NCI-H2227 (cell line): Measurements from ENCODE around the gene HPD.
A peak's percentile ranks its signal among the peaks of the same experiment; 100 is the strongest.

Experiments
- DNase-seq: peaks from one replicate; lab custom pipeline; 2025; ENCODE audit not compliant: unreplicated experiment; lab: John Stamatoyannopoulos, UW

The HPD gene

DNA sequence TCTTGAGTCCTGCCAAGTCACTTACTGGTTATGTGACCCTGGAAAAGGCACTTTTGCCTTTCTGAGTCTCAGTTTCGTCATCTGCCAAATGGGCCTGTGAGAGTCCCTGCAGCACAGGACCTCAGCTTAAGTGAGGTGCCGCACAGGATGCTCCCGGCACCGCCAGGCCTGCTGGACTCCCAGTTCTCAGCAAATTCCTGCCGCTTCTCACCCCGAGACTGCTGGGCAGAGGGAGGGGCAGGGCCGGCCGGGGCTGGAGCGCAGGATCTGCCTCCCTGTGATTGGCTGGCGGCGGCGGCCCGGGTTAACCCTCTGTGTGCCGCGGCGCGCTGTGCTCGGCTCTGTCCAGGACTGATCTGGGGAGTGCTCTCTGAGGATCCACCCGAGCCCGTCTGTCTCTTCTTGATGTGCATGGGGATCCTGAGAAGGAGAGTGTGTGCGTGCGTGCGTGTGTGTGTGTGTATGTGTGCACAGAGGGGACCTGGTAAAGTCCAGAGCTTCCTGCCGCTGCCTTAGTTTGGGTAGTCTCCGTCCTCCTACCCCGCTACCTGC is 46.3 kb downstream of the HPD start:
- peak; percentile 81 for DNase-seq

DNA sequence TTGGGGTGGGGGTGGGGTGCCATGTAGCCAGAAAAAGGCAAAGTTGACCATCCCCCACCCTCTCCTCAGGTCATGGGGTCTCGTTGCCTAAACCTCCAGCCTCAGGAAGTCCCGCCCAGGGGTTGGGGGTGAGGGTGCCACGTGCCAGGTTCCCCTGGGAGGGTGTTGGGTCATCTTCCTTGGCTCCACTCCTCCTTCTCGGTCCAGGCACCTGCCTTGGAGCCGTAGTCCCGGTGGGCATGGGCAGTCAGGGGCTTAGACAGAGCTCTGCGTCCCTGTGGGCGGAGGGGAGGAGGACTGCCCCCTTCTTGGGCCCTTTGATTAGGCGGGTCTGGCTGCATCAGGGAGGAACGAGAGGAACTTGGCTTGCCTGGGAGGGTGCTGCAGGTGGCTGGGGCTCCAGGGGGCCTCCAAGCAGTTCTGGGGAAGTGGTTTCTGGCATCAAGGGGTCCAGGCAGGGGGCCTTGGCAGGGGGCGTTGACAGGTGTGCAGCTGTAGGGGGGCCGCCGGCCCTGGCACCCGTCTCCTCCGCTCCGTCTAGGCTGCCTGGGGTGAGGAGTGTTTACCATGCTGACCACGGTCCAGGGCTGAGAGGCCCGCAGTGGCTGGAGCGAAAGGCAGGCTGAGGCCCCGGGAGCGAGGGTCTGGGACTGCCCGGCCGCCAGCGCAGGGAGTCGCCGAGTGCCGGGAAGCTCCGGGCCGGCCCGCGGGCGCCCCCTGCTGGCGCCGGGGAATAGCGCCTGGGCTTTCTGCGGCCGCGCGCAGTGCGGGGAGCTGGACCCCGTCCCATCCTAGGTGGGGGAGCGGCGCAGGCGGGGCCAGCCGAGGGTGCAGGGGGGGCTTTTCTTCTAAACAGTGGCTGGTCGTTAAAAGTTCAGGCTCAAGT is 47.0 kb downstream of the HPD start:
- DNase-seq, result peak; percentile 82

DNA sequence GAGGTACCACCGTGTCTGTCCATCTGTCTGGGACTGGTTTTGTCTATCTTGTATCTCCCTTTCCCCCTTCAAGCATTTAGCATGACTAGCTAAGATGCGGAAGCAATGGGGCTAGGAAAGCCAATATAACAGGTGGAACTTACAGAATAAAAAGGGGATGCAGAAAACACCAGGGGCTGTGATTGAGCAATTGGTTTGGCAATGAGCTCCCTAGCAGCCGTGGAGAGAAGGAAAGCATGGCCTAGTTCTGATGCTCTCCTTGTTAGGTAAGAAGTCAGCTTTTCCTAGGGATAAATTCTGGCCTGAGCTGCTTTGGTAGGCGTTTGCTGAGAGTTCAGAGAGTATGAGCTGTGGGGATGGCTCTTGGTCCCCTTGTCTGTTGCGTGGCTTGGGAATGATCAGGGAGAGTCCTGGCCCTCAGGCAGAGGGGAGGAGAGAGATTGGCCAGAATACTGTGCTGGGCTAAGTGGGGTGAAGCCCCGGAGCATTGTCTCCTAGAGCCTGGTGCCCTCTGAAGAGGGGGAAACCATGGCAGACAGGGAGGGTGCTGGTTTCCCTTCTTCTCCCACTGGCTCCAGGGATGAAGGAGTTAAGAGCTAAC is 47.7 kb downstream of the HPD start:
- DNase-seq, result no peak

DNA sequence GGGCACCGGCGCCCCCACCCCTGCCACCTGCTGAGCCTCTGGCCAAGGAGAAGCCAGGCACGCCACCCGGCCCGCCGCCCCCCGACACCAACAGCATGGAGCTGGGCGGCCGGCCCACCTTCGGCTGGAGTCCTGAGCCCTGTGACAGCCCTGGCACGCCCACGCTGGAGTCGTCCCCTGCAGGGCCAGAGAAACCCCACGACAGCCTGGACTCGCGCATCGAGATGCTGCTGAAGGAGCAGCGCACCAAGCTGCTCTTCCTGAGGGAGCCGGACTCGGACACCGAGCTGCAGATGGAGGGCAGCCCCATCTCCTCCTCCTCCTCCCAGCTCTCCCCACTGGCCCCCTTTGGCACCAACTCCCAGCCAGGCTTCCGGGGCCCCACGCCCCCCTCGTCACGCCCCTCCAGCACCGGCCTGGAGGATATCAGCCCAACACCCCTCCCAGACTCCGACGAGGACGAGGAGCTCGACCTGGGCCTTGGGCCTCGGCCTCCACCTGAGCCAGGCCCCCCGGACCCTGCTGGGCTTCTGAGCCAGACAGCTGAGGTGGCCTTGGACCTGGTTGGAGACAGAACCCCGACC is 48.3 kb downstream of the HPD start:
- no peak for DNase-seq

DNA sequence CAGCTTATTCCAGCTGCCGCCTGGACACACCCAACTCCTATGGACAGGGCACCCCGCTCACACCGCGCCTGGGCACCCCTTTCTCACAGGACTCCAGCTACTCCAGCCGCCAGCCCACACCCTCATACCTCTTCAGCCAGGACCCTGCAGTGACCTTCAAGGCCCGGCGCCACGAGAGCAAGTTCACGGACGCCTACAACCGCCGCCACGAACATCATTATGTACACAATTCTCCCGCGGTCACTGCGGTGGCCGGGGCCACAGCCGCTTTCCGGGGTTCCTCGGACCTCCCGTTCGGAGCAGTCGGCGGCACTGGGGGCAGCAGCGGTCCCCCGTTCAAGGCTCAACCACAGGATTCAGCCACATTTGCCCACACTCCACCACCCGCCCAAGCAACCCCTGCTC is 48.9 kb downstream of the HPD start:
- no peak for DNase-seq

DNA sequence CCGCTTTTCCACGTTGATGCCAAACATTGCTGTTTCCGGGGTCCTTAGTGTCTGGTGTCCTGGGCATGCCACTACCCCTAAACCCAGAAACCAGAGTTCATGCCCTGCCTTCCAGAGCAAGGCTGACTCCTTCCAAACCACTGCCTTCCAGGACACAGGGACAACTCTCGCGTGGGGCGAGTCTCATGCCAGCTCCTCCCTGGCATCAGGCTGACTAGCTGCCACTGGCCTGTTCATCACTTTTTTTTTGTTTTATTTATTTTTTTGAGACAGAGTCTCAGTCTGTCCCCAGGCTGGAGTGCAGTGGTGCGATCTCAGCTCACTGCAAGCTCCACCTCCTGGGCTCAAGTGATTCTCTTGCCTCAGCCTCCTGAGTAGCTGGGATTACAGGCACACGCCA is 50.0 kb downstream of the HPD start:
- DNase-seq, result no peak

DNA sequence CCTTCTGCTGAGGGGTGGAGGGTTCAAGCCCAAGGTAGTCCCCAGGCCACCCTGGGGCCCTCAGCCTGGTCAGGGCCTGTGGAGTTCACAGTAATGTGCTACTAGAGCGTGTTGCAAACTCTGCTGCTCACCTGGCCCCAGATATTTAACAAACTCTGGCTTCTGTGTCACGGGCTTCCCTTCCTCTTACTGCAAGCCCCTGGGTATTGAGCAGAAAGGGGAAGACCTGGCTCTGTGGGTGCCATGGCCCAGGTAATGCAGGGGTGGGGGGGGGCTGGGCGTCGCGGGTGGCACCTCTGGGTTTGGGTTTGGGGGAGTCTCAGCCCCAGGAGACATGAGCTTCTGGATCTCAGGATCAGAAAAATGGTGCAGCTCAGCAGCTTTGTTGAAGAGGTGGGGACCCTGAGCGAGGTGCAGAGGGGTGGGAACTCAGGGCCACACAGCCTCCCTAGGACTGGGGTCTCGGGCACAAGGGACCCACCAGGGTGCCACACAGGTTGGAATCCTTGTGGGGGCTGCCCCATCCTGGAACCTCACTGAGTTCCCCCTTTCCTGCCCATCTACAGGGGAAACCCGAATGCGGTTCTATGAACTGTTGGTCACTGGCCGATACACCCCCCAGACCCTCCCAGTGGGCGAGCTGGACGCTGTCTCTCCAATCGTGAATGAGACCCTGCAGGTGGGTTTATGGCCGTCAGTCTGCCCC is 50.9 kb downstream of the HPD start:
- DNase-seq, result no peak

DNA sequence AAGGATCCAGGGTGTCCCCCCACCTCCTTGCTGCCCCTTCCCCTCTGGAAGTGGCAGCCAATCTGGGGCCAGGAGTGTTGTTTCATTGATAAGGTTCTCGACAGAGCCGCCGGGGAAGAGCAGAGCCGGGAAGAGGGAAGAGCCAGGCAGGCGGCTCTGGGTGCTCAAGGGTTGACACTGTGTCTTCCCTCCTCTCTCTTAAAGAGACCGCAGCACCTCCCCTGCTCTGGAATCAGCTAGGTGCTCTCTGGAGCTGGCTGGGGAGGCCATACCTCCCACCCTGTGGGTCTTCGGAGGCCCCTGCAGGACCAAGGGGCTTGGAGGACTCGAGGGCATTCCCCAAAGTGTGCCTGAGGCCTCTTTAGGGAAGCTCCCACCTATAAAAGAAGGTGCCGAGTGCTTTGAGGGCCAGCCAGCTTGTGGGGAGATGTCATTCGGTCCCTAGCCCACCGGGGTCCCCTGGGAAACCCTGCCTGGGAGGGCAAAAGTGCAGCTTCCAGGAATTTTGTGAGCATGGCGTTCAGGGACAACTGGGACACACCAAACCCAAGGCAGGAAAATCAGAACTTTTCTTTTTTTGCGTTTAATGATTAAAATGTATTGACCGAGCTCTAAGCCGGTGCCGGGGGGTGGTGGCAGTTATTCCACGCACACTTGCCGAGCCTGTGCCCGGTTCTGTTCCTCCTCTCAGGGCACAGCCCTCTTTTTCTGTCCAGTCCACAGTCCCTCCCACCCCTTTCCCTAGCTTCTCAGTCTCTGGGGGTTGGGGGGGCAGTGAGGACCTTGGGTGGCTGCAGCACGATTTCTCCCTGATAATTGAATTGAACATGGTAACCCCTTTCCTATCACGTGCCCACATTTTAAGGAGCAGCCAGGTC is 51.9 kb downstream of the HPD start:
- peak; percentile 34 for DNase-seq

DNA sequence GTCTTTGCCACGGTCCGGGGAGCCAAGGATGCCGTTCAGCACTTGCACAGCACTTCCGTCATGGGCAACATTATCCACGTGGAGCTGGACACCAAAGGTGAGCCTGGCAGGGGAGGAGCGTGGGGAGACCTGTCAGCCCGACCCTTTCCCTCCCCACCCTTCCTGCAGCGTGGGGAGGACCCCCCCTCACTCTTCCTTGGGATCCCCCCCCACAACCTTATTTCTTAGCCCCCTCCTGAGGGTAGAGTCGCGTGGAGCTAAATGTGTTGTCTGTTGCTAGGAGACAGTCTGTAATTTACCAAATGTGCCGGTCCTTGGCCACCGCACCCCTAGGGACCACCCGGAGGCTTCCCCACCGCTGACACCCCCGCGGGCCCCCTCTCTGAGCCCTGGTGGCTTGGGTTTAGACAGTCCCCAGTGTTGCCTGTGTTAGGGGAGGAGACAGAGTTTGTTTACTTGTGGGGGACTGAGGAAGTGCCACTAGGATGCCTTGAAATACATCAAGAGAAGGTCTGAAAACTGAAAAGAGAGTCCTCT is 52.6 kb downstream of the HPD start:
- no peak for DNase-seq

DNA sequence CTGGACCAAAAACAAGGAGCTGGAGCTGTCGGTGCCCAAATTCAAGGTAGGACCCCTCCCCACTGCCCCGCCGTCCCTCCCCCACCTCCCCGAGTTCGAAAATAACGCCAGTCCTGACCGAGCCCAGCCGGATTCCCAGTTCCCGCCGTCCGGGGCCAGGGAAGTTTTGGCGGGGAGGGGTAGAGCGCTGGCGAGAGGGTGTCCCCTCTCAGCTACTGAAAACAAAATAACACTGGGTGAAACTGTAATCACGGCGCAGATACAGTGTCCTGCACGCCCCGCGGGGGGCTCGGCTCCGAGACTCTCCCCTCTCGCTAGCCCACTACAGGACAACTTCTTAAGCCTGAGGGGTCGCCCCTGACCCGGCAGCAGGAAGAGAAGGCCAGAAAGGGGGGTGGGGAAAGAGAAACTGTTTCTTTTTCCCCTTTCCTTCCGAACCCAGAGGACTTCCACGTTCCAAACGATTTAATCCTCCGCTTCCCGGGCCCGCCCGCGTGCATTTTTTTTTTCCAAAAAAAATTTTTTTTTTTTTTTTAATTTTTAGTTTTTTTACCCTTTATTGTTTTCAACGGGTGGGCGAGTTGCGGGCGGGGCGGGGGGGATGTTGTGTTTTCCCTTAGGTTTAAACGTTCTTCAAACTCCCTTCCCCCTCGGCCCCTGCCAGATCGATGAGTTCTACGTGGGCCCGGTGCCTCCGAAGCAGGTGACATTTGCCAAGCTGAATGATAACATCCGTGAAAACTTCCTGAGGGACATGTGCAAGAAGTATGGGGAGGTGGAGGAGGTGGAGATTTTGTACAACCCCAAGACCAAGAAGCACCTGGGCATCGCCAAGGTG is 53.3 kb downstream of the HPD start:
- DNase-seq, result peak; percentile 57

DNA sequence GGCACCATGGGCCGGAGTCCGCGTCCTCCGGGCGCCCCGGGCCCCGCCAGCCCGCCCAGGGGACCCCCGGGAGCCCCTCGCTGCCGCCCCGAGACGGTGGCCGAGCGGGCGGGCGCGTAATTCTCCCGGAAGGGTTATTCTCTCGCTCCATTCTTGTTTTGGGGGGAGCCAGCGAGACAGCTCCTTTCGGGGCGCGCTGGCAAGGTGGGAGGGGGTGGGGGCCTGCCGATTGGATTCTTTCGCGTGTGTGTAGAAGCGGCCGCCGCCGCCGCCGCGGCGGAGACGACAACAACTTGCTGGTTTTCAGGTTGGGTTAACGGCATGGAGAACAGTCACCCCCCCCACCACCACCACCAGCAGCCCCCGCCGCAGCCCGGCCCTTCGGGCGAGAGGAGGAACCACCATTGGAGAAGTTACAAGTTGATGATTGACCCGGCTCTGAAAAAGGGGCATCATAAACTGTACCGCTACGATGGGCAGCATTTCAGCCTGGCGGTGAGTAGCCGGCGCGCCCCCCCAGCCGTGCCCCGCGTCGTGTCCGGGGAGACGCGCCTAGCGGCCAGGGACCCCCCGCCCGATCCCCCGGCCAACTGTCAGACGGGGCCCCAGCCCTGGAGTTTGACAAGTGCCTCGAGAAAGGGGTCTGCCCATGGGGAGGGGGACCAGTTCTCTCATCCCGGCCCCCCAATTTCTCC is 54.1 kb downstream of the HPD start:
- peak; percentile 37 for DNase-seq

DNA sequence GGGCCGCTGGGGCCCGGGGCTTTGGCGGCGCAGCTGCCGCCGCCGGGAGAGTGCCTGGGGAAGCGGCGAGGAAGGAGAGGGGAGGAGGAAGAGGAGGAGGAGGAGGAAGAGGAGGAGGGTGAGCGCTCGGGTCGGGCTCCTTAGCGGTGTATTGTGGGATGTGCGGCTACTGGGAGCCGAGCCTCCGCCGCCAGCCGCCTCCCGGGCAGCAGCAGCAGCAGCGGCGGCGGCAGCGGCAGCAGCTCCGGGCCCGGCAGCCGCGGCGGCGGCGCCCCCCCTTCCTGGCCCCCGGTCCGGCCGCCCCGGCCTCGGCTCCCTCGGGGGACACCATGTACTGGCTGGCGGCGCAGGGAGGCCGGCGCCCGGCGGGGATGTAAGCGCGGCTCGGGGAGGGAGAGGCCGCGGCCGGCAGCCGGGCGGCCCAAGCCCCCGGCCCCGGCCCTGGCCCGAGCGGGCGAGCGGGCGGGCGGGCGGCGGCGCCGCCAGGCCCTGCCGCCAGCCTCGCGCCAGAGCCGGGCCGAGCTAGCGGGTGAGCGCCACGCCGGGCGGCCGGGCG is 54.7 kb downstream of the HPD start, which contains the start of gene SETD1B:
TSS of gene SETD1B (plus strand) at position 149 of the 556 bp plus-strand sequence. CDS start 729 bp downstream, outside the sequence.
- DNase-seq, result peak; percentile 53

DNA sequence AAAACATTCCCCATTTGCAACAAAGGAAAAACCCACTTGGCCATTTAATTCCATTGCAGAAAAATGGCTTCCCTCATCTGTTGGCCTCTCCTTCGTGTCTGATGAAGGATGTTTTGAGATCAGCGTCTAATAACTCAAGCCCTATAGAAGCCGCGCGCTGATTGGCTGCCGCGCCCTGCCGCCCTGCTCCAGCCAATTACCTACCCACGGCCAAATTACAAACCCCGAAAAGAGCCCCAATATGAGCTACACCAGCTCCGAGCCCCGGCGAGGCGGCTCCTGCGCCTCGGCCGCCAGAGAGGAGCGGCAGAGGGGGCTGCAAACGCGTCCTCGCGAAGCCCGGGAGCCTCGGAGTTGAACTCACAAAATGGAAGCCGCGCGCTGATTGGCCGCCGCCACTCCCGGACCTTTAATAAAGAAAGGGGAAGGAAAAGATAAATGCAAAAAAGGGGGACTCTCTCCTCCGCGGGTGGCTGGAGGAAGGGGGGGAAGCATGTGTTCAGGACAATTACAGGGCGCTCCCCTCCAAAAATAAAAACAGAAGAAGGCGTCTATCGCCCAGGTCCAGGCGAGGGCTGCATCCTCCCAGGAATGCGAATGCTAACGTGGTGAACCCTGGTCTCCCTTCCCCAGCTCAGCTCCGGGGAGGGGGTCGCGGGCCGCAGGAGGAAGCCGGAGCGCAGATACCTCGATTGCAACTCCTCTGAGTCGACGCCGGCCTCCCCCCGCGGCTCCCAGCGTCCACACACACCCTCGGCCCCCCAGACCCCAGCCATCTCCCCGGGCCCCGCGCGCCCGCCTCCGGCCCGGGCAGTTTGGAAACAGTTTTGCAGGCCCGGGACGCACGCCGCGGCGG is 55.6 kb downstream of the HPD start:
- DNase-seq, result peak; percentile 97

DNA sequence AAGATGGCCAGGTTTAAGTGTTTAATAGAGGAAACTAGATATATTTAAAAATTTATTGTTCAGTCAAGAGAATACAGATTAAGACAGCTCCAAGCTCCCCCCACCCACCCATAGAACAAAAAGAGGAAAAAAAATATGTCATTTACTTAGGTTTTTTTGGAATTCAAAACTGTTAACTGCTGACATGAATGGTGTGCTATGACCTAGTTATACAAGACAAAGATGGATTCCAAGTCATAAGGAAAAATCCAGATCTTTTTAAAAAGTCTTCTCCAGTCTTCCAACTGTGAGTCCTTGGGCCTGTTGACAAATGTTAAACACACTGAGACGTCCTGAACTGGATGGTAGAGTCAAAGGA is 56.2 kb downstream of the HPD start:
- no peak for DNase-seq

DNA sequence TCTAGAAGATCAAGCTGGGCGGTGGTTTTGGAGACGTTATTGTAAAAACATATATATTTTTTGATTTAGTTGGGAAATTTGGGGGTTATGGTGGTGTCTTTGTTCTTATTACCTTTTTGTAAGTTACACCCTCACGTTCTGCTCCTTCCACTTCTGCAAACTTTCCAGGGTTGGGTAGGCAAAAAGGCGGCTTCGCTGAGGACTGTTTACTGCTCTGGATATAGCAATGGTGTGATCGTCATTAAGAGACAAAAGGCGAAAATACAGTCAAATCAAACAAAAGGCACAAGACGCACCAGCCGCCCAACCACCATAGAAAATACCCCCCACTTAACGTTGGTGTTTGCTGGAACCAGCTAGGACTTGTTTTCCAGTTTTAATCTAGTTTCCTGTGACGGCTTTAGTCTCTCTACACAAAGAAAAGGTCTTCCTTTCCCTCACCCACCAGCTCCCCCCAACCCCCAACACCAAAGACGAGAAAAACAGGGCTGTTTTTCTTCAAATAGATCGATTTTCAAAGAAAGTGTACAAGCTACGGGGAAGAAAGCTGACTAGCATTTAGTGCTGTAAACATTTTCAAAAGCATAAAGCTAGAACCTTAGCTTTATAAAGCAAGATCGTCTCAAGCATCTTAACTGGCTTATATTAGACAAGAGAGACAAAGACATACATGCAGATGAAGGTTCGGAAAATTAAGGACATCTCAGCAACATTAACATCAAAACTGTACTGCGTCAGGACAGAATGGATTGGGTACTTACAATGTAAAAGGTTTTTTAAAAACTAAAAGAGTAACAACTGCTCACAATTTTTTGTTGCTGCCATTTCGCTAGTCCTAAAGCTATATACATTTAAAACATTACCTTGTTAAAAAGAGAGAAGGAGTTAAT is 56.8 kb downstream of the HPD start:
- peak; percentile 54 for DNase-seq
